HEK293 (cell line): Measurements from ENCODE around the gene APOC1.
A peak's percentile ranks its signal among the peaks of the same experiment; 100 is the strongest.

Experiments
- CTCF ChIA-PET: fragments of 350-600 bp; formaldehyde crosslinking; extraction: SDS; loops from one replicate; lab custom pipeline; 2021; ENCODE audit warnings: antibody characterized with exemption; lab: Yijun Ruan, JAX
- POLR2A ChIA-PET: fragments of 300-600 bp; formaldehyde crosslinking; extraction: SDS; loops from one replicate; lab custom pipeline; 2020; ENCODE audit warnings: antibody characterized with exemption, inconsistent platforms; lab: Yijun Ruan, JAX
- H3K27ac ChIP-seq: fragments of 200-500 bp; sonication (Bioruptor generic); 2 replicates; pipeline ENCODE4 v1.5.1; 2014; ENCODE audit warnings: low read depth, low read length, control low read depth, inconsistent platforms; ENCODE audit errors: extremely low read depth
- H3K36me3 ChIP-seq, 2 experiments: fragments of 200-500 bp in 1 of 2; sonication (Bioruptor generic) in 1 of 2; 1 replicate in 1 of 2; 2 replicates in 1 of 2; pipeline ENCODE4 v1.5.1; 2014 to 2017; ENCODE audit warnings: inconsistent platforms in 2 of 2, low read length in 2 of 2; ENCODE audit not compliant: control insufficient read depth in 2 of 2, insufficient read depth in 1 of 2
- H3K4me1 ChIP-seq: fragments of 200-500 bp; sonication (Bioruptor generic); 2 replicates; pipeline ENCODE4 v1.5.1; 2014; ENCODE audit warnings: mild to moderate bottlenecking, low read length, inconsistent platforms; ENCODE audit not compliant: control insufficient read depth, insufficient read depth
- H3K4me3 ChIP-seq: 2 replicates; pipeline ENCODE4 v1.5.1; 2011; ENCODE audit warnings: low read depth, mild to moderate bottlenecking, control low read depth, low read length, moderate library complexity
- H3K9me3 ChIP-seq: fragments of 200-500 bp; sonication (Bioruptor generic); 2 replicates; pipeline ENCODE4 v1.5.1; 2014; ENCODE audit warnings: low read depth, low read length, inconsistent platforms; ENCODE audit not compliant: control insufficient read depth, insufficient read depth
- GLI2 ChIP-seq: fragments of 450-650 bp; formaldehyde crosslinking; IDR thresholded peaks from 2 replicates; pipeline ENCODE4; 2017; ENCODE audit warnings: missing biosample characterization, missing genetic modification characterization, low read depth, borderline replicate concordance
- HOXC10 ChIP-seq: sonication (generic); formaldehyde crosslinking; IDR thresholded peaks from 2 replicates; pipeline ENCODE4 v1.8.1; 2023; ENCODE audit warnings: mild to moderate bottlenecking, missing genetic modification reagents
- RBAK ChIP-seq: fragments of 450-650 bp; formaldehyde crosslinking; IDR thresholded peaks from 2 replicates; pipeline ENCODE4 v1.5.1; 2016; ENCODE audit warnings: missing biosample characterization, missing genetic modification characterization
- SALL2 ChIP-seq: fragments of 450-650 bp; formaldehyde crosslinking; IDR thresholded peaks from 2 replicates; pipeline ENCODE4 v1.5.0; 2017; ENCODE audit warnings: missing biosample characterization, mild to moderate bottlenecking, missing genetic modification characterization, borderline replicate concordance
- TRIM28 ChIP-seq: IDR thresholded peaks from 2 replicates; pipeline ENCODE4 v1.6.1; 2011; ENCODE audit warnings: low read length, control low read depth, borderline replicate concordance
- YY2 ChIP-seq: fragments of 450-650 bp; formaldehyde crosslinking; IDR thresholded peaks from 2 replicates; pipeline ENCODE4 v1.5.1; 2016; ENCODE audit warnings: missing biosample characterization, missing genetic modification characterization
- ZBTB8A ChIP-seq: fragments of 450-650 bp; formaldehyde crosslinking; IDR thresholded peaks from 2 replicates; pipeline ENCODE4 v1.5.1; 2016; ENCODE audit warnings: missing biosample characterization, missing genetic modification characterization
- ZNF121 ChIP-seq: fragments of 450-650 bp; formaldehyde crosslinking; IDR thresholded peaks from 2 replicates; pipeline ENCODE4 v1.5.1; 2016; ENCODE audit warnings: missing biosample characterization, missing genetic modification characterization
- ZNF133 ChIP-seq: fragments of 450-650 bp; formaldehyde crosslinking; IDR thresholded peaks from 2 replicates; pipeline ENCODE4 v1.5.1; 2016; ENCODE audit warnings: missing biosample characterization, missing genetic modification characterization
- ZNF184 ChIP-seq: fragments of 450-650 bp; IDR thresholded peaks from 2 replicates; pipeline ENCODE4 v1.5.1; 2018; ENCODE audit warnings: missing biosample characterization, mild to moderate bottlenecking, missing genetic modification characterization
- ZNF2 ChIP-seq: fragments of 450-650 bp; formaldehyde crosslinking; IDR thresholded peaks from 2 replicates; pipeline ENCODE4 v1.5.1; 2016; ENCODE audit warnings: missing biosample characterization, missing genetic modification characterization
- ZNF223 ChIP-seq: fragments of 450-650 bp; formaldehyde crosslinking; IDR thresholded peaks from 2 replicates; pipeline ENCODE4 v1.5.1; 2016; ENCODE audit warnings: missing biosample characterization, missing genetic modification characterization
- ZNF24 ChIP-seq: fragments of 450-650 bp; formaldehyde crosslinking; IDR thresholded peaks from 2 replicates; pipeline ENCODE4 v1.5.1; 2016; ENCODE audit warnings: missing biosample characterization, missing genetic modification characterization
- ZNF473 ChIP-seq: fragments of 450-650 bp; formaldehyde crosslinking; IDR thresholded peaks from 2 replicates; pipeline ENCODE4 v1.5.1; 2017; ENCODE audit warnings: missing biosample characterization, missing genetic modification characterization
- ZNF571 ChIP-seq: fragments of 450-650 bp; formaldehyde crosslinking; IDR thresholded peaks from 2 replicates; pipeline ENCODE4 v1.5.0; 2017; ENCODE audit warnings: missing biosample characterization, missing genetic modification characterization
- ZNF585B ChIP-seq: fragments of 450-650 bp; formaldehyde crosslinking; IDR thresholded peaks from 2 replicates; pipeline ENCODE4 v1.5.1; 2016; ENCODE audit warnings: missing biosample characterization, missing genetic modification characterization
- ZNF664 ChIP-seq: fragments of 450-650 bp; formaldehyde crosslinking; IDR thresholded peaks from 2 replicates; pipeline ENCODE4 v1.5.1; 2016; ENCODE audit warnings: missing biosample characterization, missing genetic modification characterization
- ZNF76 ChIP-seq: fragments of 450-650 bp; formaldehyde crosslinking; IDR thresholded peaks from 2 replicates; pipeline ENCODE4; 2016; ENCODE audit warnings: low read depth, missing biosample characterization, missing genetic modification characterization, borderline replicate concordance
- ZNF777 ChIP-seq: fragments of 450-650 bp; formaldehyde crosslinking; IDR thresholded peaks from 2 replicates; pipeline ENCODE4 v1.5.1; 2017; ENCODE audit warnings: missing biosample characterization, missing genetic modification characterization, borderline replicate concordance
- TF ChIP-seq, protein P1 (sequence below): fragments of 450-650 bp; formaldehyde crosslinking; IDR thresholded peaks from 2 replicates; pipeline ENCODE4 v1.5.1; 2017; ENCODE audit warnings: missing biosample characterization, missing genetic modification characterization
- TF ChIP-seq, protein P2 (sequence below): fragments of 450-650 bp; formaldehyde crosslinking; IDR thresholded peaks from 2 replicates; pipeline ENCODE4; 2016; ENCODE audit warnings: missing biosample characterization, missing genetic modification characterization
- TF ChIP-seq, protein P3 (sequence below): sonication (generic); formaldehyde crosslinking; IDR thresholded peaks from 2 replicates; pipeline ENCODE4 v1.8.1; 2022; ENCODE audit warnings: mild to moderate bottlenecking, moderate library complexity, missing genetic modification reagents

Gene APOC1

DNA sequence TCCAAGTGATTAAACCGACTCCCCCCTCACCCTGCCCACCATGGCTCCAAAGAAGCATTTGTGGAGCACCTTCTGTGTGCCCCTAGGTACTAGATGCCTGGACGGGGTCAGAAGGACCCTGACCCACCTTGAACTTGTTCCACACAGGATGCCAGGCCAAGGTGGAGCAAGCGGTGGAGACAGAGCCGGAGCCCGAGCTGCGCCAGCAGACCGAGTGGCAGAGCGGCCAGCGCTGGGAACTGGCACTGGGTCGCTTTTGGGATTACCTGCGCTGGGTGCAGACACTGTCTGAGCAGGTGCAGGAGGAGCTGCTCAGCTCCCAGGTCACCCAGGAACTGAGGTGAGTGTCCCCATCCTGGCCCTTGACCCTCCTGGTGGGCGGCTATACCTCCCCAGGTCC lies 6.8 kb upstream of the APOC1 start (continued):
- TF ChIP-seq, protein P1, sequence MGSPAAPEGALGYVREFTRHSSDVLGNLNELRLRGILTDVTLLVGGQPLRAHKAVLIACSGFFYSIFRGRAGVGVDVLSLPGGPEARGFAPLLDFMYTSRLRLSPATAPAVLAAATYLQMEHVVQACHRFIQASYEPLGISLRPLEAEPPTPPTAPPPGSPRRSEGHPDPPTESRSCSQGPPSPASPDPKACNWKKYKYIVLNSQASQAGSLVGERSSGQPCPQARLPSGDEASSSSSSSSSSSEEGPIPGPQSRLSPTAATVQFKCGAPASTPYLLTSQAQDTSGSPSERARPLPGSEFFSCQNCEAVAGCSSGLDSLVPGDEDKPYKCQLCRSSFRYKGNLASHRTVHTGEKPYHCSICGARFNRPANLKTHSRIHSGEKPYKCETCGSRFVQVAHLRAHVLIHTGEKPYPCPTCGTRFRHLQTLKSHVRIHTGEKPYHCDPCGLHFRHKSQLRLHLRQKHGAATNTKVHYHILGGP = no peak
- TF ChIP-seq ZNF184 (tag by site-specific recombination) (no peak), RBAK (no peak), HOXC10 (CRISPR knock-in tag) (no peak), GLI2 (tag by site-specific recombination) (no peak), ZNF2 (tag by site-specific recombination) (no peak), TRIM28 (no peak)

DNA sequence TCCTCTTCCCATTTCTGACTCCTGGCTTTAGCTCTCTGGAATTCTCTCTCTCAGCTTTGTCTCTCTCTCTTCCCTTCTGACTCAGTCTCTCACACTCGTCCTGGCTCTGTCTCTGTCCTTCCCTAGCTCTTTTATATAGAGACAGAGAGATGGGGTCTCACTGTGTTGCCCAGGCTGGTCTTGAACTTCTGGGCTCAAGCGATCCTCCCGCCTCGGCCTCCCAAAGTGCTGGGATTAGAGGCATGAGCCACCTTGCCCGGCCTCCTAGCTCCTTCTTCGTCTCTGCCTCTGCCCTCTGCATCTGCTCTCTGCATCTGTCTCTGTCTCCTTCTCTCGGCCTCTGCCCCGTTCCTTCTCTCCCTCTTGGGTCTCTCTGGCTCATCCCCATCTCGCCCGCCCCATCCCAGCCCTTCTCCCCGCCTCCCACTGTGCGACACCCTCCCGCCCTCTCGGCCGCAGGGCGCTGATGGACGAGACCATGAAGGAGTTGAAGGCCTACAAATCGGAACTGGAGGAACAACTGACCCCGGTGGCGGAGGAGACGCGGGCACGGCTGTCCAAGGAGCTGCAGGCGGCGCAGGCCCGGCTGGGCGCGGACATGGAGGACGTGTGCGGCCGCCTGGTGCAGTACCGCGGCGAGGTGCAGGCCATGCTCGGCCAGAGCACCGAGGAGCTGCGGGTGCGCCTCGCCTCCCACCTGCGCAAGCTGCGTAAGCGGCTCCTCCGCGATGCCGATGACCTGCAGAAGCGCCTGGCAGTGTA lies 6.2 kb upstream of the APOC1 start:
- H3K4me1 ChIP-seq = peaks cover 6% of the 10 kb centered on the region; the same call in 1 of the 2 replicates
- TF ChIP-seq, protein P2, sequence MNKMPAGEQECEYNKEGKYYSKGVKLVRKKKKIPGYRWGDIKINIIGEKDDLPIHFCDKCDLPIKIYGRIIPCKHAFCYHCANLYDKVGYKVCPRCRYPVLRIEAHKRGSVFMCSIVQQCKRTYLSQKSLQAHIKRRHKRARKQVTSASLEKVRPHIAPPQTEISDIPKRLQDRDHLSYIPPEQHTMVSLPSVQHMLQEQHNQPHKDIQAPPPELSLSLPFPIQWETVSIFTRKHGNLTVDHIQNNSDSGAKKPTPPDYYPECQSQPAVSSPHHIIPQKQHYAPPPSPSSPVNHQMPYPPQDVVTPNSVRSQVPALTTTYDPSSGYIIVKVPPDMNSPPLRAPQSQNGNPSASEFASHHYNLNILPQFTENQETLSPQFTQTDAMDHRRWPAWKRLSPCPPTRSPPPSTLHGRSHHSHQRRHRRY (tag by site-specific recombination) = no peak
- TF ChIP-seq ZNF121 = peak; percentile 58; the same call in 1 of the 2 replicates
- CTCF ChIA-PET = interaction anchor here (1.3 kb wide), 1 partner anchor 44 kb away, joined by 7 read pairs; no protein-coding TSS in a partner anchor
- H3K27ac ChIP-seq = no peak overlapping the region
- POLR2A ChIA-PET = no interaction called here
- no peaks in the 10 kb centered on the region for H3K9me3 ChIP-seq
- H3K36me3 ChIP-seq = no peaks in the 10 kb centered on the region
- H3K4me3 ChIP-seq = no peak overlapping the region

- H3K9me3 ChIP-seq = no peaks in the 10 kb centered on the region
- no peak for TF ChIP-seq ZNF777
- TF ChIP-seq ZNF76 = no peak
- no peak for TF ChIP-seq ZNF571 (tag by site-specific recombination)
- TF ChIP-seq YY2 (tag by site-specific recombination) = no peak
- TF ChIP-seq ZNF664 (tag by site-specific recombination) = no peak
- TF ChIP-seq, protein P3, sequence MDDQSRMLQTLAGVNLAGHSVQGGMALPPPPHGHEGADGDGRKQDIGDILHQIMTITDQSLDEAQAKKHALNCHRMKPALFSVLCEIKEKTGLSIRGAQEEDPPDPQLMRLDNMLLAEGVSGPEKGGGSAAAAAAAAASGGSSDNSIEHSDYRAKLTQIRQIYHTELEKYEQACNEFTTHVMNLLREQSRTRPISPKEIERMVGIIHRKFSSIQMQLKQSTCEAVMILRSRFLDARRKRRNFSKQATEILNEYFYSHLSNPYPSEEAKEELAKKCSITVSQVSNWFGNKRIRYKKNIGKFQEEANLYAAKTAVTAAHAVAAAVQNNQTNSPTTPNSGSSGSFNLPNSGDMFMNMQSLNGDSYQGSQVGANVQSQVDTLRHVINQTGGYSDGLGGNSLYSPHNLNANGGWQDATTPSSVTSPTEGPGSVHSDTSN (CRISPR knock-in tag) = no peak
- no peak for TF ChIP-seq ZBTB8A (tag by site-specific recombination)
- TF ChIP-seq SALL2 (tag by site-specific recombination) = no peak
- TF ChIP-seq ZNF585B (tag by site-specific recombination) = no peak
- TF ChIP-seq ZNF473 (tag by site-specific recombination) = no peak
- no peak for TF ChIP-seq ZNF223 (tag by site-specific recombination)
- no peak for TF ChIP-seq ZNF133 (tag by site-specific recombination)
- TF ChIP-seq ZNF24 (tag by site-specific recombination) = no peak
- POLR2A ChIA-PET = interaction anchor here (1.1 kb wide), 1 partner anchor 46 kb away, joined by 3 read pairs; no protein-coding TSS in a partner anchor
- CTCF ChIA-PET = interaction anchor here (0.6 to 1.3 kb wide), 3 partner anchors 43 to 338 kb away, joined by 3 to 7 read pairs (median 3); no protein-coding TSS in a partner anchor
- peaks cover 6% of the 10 kb centered on the region; the same call in 1 of the 2 replicates for H3K4me1 ChIP-seq
- H3K4me3 ChIP-seq = no peak overlapping the region
- H3K27ac ChIP-seq = no peak overlapping the region
- no peaks in the 10 kb centered on the region for H3K36me3 ChIP-seq
Observed at GRCh38 chr19:44908836-44909261, 5.6 kb upstream of the APOC1 start.
